ENCODE measurements around the gene NHLRC4.

DNA sequence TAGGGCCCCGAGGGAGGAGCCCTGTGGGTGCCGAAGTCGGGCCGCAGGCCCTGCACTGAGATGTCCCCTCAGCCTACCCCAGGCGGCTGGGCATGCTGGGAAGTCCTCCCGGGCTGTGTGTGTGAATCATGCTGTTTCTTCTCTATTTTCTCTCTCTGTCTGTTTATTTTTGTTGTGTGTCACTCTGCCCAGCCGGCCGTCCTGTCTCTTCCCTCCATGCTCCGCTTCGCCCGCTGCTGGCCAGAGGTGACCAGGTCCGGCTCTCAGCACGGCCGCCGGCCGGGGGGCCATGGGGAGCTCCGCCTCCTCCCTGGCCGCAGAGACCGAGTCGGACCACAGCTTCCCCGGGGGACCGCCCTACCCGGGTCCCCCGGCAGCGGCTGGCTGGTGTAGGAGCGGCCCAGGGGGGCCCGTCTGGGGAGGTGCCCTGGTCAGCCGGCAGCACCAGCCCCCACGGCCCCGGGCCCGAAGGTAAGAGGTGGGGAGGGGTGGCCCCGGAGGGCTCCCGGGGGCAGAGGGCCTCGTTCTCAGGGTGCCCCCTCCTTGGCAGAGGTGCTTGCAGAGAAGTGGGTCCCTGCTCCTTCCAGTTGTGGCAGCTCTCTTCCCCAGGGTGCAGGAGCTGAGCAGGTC, 26.8 kb upstream of the NHLRC4 start:
- TF ChIP-seq POLR2A (IDR thresholded peaks at IDR 0.05; ENCODE audit: control extremely low read depth in 1 of 2, low read depth in 2 of 2, low read length in 2 of 2) (no peak), KDM1A (IDR thresholded peaks at IDR 0.05; ENCODE audit: borderline replicate concordance, low read length) (no peak), ASH2L (IDR thresholded peaks at IDR 0.05; ENCODE audit: low read length) (no peak), RFX5 (IDR thresholded peaks at IDR 0.05; ENCODE audit: borderline replicate concordance, low read depth, low read length) (no peak)
- TF ChIP-seq, protein P1, sequence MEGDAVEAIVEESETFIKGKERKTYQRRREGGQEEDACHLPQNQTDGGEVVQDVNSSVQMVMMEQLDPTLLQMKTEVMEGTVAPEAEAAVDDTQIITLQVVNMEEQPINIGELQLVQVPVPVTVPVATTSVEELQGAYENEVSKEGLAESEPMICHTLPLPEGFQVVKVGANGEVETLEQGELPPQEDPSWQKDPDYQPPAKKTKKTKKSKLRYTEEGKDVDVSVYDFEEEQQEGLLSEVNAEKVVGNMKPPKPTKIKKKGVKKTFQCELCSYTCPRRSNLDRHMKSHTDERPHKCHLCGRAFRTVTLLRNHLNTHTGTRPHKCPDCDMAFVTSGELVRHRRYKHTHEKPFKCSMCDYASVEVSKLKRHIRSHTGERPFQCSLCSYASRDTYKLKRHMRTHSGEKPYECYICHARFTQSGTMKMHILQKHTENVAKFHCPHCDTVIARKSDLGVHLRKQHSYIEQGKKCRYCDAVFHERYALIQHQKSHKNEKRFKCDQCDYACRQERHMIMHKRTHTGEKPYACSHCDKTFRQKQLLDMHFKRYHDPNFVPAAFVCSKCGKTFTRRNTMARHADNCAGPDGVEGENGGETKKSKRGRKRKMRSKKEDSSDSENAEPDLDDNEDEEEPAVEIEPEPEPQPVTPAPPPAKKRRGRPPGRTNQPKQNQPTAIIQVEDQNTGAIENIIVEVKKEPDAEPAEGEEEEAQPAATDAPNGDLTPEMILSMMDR (IDR thresholded peaks at IDR 0.05; ENCODE audit: control extremely low read depth in 1 of 3, insufficient read depth in 1 of 3, low read depth in 1 of 3, low read length in 3 of 3) = no peak

Measured in H1 (cell line).